WERI-Rb-1 (cell line): ENCODE measurements around the gene PNMA1.

ENCODE experiments used
- DNase-seq: peaks from one replicate; pipeline ENCODE4 v3.0.0-alpha.2; 2020
- H3K27ac ChIP-seq: fragments of 250-450 bp; sonication (Bioruptor Pico); 2 replicates; pipeline ENCODE4 v1.5.1; 2020; ENCODE audit warnings: mild to moderate bottlenecking, moderate library complexity
- H3K27me3 ChIP-seq: fragments of 250-450 bp; sonication (Bioruptor Pico); 2 replicates; pipeline ENCODE4 v1.5.1; 2021; ENCODE audit warnings: mild to moderate bottlenecking, low read depth, moderate library complexity; ENCODE audit not compliant: insufficient read depth, severe bottlenecking
- H3K36me3 ChIP-seq: fragments of 250-450 bp; sonication (Bioruptor Pico); 2 replicates; pipeline ENCODE4 v1.5.1; 2020; ENCODE audit warnings: mild to moderate bottlenecking, moderate library complexity
- H3K4me3 ChIP-seq: 2 replicates; pipeline ENCODE4 v1.5.1; 2011; ENCODE audit warnings: low read depth, mild to moderate bottlenecking, control low read depth, low read length
- H3K9me3 ChIP-seq: fragments of 250-450 bp; sonication (Bioruptor Pico); 2 replicates; pipeline ENCODE4 v1.5.1; 2021; ENCODE audit warnings: mild to moderate bottlenecking, moderate library complexity; ENCODE audit not compliant: severe bottlenecking
- CTCF ChIP-seq: IDR thresholded peaks from 2 replicates; pipeline ENCODE4 v1.5.1; 2011; ENCODE audit warnings: low read depth, mild to moderate bottlenecking, control low read depth, inconsistent platforms, low read length

The PNMA1 gene

GRCh38 chr14:73726025-73726961, 12.1 kb upstream of the PNMA1 start:
- H3K27me3 ChIP-seq: no peaks in the 10 kb centered on the region
- no peaks in the 10 kb centered on the region for H3K9me3 ChIP-seq
- H3K4me3 ChIP-seq: no peak overlapping the region
- no peak overlapping the region for H3K27ac ChIP-seq
- TF ChIP-seq CTCF: no peak
- H3K36me3 ChIP-seq: peaks cover 68% of the 10 kb centered on the region
- no peak for DNase-seq

- Histone ChIP-seq H3K27ac (no peak overlapping the region), H3K9me3 (no peaks in the 10 kb centered on the region), H3K27me3 (no peaks in the 10 kb centered on the region), H3K36me3 (peaks cover 68% of the 10 kb centered on the region), H3K4me3 (no peak overlapping the region)
- no peak for TF ChIP-seq CTCF
- DNase-seq: no peak
Observed at GRCh38 chr14:73725116-73726024, 11.2 kb upstream of the PNMA1 start.

- H3K27me3 ChIP-seq: no peaks in the 10 kb centered on the region
- H3K27ac ChIP-seq: no peak overlapping the region
- no peak for TF ChIP-seq CTCF
- peaks cover 66% of the 10 kb centered on the region for H3K36me3 ChIP-seq
- DNase-seq: no peak
- H3K4me3 ChIP-seq: no peak overlapping the region
- no peaks in the 10 kb centered on the region for H3K9me3 ChIP-seq
Observed at GRCh38 chr14:73724696-73725095, 10.5 kb upstream of the PNMA1 start.

- TF ChIP-seq CTCF: no peak
- Histone ChIP-seq H3K27ac (no peak overlapping the region), H3K27me3 (no peaks in the 10 kb centered on the region), H3K4me3 (no peak overlapping the region), H3K36me3 (peaks cover 59% of the 10 kb centered on the region), H3K9me3 (no peaks in the 10 kb centered on the region)
- no peak for DNase-seq
Observed at GRCh38 chr14:73723797-73724661, 9.8 kb upstream of the PNMA1 start.

DNA sequence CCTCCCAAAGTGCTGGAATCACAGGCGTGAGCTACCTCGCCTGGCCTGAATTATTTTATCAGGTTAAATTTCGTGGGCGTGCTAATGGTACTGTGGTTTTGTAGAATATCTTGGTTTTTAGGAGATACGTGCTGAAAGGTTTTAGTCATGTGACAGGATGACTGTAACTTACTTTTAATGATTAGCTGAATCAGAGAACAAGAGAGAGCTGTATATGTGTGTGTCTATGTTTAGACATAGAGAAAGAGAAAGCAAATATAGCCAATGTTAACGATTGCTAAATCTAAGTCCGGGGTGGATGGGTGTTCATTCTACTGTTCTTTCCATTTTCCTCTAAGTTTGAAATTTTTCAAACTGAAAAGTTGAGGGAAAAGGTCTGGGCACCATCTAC, 9.2 kb upstream of the PNMA1 start:
- Histone ChIP-seq H3K27ac (no peak overlapping the region), H3K27me3 (no peaks in the 10 kb centered on the region), H3K4me3 (no peak overlapping the region), H3K9me3 (no peaks in the 10 kb centered on the region), H3K36me3 (peaks cover 55% of the 10 kb centered on the region)
- no peak for DNase-seq
- no peak for TF ChIP-seq CTCF
